HPDE6-E6E7 (cell line): ENCODE results near the gene NLRP13.

ENCODE experiments used
- DNase-seq: peaks from one replicate; pipeline ENCODE4 v3.0.0; 2011; ENCODE audit warnings: missing footprints; ENCODE audit errors: extremely low spot score

Gene NLRP13

DNA sequence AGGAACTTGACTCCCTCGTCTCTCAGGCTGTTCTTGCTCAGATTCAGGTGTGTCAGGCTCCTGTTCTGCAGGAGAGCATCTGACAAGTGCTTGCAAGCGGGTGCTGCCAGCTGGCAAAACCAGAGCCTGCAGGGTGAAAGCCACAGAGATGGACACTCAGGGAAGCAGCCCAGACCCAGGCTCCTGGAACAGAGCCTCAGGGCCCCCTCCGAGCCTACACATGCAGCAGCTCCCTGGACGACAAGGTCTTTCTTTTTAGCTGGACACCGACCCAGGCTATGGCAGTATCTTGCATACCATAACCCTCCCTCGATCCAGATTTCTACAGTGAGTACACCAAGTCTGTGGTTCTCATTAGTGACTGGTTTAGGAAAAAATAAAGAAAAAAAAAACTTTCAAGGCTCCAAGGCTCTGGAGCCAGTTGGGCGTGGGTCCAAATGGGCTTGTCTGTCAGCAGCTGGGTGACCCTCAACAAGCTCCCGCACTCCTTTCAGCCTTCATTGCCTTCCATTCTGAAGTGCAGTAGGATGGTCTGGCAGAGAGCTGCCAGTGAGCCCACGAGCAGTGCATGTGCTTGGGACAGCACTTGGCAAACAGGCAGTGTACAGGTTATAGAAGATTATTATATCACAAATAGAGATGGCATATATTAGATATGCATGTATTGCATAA is 29.9 kb downstream of the NLRP13 start:
- DNase-seq, result no peak

DNA sequence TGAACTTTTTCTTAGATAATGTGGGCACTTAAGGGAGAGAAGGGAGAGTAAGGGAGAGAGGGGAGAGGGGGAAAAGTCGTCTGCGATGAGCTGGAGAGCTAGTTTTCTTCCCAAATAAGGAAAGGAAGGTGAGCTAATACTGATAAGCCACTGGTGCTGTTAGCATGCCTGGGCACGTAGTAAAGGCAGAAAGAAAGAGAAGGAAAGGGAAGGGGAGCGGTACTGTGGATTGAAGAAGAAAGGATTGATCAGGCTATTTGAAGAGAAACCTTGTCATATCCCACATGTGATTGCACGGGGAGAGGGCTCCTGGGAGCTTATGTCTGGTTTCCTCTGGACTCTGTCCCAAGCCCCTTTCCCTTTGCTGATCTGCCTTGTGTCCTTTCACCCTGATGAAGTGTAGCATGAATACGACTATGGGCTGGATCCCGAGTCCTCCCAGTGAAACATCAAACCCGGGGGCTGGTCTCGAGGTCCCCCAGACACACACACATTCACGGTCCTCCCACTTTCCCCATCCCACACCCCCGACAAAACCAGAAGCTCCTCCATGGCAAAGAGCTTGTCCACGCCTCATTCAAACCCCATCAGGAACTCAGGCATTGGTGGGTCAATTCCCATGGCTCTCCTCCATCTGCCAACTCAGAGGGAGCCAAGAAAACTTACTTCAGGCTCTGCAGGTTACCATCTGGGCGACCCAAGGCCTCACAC is 30.6 kb downstream of the NLRP13 start:
- no peak for DNase-seq

DNA sequence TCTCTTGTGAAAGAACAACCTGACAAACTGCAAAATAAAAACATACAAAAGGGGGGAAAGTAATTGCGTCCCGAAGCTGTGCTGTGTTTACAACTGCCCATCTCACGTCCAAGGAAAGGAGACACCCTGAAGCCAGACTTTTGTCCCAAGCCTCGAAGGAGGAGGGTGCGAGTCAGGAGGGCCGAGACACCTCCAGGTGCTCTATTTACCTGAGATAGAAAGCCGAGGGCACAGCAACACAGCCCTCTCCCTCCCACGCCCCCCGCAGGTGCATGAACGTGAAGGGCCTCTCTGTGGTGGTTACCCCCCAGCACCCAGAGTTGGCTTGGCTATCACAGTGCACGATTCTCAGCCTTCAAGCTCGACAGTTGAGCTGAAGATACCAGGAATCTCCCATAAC is 33.2 kb downstream of the NLRP13 start:
- DNase-seq, result no peak

DNA sequence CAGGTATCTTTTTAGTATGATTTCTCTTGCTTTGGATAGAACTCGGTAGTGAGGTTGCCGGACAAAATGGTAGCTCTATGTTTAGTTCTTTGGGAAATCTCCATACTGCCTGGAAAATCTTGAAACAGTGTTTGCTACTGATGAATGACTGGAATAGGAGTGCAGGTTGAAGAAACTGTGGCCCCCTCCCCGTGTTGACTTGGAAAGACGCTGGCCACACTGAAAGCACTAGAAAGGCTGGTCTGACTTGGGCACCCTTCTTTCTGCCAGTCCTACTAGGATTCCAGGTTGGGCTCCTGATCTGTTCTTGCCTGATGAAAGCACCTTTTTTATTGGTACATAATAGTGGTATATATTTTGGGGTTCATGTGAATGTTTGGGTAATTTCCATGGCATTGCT is 49.5 kb downstream of the NLRP13 start:
- DNase-seq, result no peak

DNA sequence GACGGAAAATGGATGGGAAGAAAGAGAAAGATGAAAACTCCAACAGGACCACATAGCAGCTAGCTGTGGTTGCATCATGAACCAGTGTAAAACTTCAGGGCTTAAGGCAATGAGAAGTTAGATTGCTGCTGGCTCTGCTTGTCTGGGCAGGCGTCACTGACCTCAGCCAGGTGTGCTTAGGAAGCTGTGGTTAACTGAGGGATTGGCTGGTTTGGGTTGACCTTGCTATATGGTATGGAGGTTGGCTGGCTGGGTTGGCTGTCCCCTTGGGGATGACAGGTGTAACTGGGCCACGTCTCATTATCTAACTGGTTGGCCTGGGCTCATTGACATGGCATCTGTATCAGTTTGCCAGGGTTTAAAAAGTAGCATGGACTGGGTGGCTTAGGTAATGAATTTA is 54.9 kb downstream of the NLRP13 start:
- no peak for DNase-seq

DNA sequence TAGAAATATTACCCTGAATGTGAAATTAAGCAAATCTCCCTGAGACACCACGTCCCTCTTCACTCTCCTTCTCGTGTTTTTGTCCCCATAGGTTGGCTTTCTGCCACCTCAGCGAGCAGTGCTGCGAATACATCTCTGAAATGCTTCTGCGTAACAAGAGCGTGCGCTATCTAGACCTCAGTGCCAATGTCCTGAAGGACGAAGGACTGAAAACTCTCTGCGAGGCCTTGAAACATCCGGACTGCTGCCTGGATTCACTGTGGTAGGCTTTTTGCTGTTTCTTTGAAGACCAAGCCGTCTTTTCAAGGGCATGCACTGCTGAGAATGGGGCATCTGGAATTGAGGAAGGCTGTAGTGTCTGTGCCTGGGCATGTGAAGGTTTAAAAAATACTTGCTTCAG is 61.4 kb downstream of the NLRP13 start:
- no peak for DNase-seq

DNA sequence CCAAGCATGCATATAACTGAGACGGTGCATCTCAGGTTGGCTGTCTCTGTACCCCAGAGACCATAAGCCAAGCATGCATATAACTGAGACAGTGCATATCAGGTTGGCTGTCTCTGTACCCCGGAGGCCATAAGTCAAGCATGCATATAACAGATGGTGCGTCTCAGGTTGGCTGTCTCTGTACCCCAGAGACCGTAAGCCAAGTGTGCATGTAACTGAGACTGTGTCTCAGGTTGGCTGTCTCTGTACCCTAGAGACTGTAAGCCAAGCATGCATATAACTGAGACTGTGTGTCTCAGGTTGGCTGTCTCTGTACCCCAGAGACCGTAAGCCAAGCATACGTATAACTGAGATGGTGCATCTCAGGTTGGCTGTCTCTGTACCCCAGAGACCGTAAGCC is 65.0 kb downstream of the NLRP13 start:
- DNase-seq, result no peak

DNA sequence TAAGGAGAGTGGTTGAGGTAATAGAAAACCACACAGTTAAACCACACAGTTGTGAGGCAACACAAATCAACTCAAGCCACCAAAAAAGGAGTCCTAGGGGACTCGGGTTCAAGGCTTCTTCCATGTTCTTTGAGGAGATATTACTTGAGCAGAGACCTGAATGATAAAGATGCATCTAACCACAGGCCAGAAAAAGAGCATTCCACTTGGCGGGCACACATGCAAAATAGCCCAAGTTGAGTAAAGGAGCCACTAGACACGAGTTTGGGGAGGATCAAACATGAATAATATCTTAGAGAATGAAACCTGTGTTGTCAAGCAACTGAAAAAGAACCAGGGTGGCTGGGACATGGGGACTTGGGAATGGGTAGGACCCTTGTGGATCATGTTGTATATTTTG is 65.6 kb downstream of the NLRP13 start:
- no peak for DNase-seq

DNA sequence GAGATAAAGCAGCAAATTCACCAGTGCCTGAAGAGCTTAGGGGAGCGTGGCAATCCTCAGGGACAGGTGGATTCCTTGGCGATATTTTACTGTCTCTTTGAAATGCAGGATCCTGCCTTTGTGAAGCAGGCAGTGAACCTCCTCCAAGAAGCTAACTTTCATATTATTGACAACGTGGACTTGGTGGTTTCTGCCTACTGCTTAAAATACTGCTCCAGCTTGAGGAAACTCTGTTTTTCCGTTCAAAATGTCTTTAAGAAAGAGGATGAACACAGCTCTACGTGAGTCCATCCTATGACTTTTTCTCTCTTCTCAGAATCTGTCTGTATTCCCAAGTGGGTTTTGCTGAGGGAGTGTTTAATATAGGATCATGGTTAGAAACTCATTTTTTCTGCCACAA is 73.2 kb downstream of the NLRP13 start:
- no peak for DNase-seq

DNA sequence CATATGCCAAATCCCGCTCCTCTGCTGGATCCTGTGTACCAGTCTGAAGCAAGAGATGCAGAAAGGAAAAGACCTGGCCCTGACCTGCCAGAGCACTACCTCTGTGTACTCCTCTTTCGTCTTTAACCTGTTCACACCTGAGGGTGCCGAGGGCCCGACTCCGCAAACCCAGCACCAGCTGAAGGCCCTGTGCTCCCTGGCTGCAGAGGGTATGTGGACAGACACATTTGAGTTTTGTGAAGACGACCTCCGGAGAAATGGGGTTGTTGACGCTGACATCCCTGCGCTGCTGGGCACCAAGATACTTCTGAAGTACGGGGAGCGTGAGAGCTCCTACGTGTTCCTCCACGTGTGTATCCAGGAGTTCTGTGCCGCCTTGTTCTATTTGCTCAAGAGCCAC is 73.7 kb downstream of the NLRP13 start:
- no peak for DNase-seq

DNA sequence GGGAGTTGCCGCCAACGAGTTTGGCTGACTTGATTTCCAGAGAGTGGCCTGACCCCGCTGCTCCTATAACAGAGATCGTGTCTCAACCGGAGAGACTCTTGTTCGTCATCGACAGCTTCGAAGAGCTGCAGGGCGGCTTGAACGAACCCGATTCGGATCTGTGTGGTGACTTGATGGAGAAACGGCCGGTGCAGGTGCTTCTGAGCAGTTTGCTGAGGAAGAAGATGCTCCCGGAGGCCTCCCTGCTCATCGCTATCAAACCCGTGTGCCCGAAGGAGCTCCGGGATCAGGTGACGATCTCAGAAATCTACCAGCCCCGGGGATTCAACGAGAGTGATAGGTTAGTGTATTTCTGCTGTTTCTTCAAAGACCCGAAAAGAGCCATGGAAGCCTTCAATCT is 74.2 kb downstream of the NLRP13 start:
- DNase-seq, result no peak

DNA sequence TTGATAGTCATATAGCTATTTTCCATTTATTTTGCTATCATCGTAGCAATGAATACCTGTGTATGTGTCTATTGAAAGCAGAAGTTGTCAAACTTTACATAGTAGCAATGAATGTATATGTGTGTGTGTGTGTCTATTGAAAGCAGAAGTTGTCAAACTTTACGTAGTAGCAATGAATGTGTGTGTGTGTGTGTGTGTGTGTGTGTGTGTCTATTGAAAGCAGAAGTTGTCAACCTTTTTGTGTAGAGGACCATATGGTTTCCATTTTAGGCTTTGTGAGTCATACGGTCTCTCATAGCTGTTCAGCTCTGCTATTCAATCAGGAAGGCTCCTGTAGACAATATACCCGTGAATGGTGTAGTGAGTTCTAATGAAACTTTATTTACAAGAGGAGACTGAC is 75.0 kb downstream of the NLRP13 start:
- no peak for DNase-seq

DNA sequence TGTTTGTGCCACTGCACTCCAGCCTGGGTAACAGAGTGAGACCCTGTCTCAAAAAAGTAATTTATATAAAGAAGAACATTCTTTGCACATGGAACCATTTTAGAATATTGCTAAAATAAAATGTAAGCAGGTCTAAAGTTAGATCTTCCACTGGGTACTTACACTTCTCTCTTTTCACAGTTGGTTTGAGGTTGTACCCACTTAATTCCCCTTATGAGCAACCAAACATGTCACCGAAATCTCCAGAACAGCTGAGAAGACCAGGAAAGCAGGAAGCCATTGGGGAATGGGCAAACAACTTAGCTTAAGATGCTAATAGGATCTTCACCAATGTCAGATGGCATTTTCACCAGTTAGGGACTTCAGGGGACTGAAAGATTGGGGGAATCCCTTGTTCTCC is 77.0 kb downstream of the NLRP13 start:
- DNase-seq, result no peak
